ENCODE measurements around the gene UPP1. TPM values are rescaled to one million over a fixed set of nuclear protein-coding genes. Genes with fewer than 3 reads are reported as not detected.
A peak's percentile ranks its signal among the peaks of the same experiment; 100 is the strongest.
"Not testable (repeated sequence)": the region's sequence is repeated elsewhere in the genome, so short reads cannot be mapped to it uniquely, and the experiment has no call there.

The UPP1 gene
- polyA plus RNA-seq, 3 donors from 2014 or later, result 125 to 171 (median 166) TPM

- Mint-ChIP-seq H3K4me1 (no peaks in the 10 kb centered on the region), H3K27ac (no peak overlapping the region), H3K9me3 (no peaks in the 10 kb centered on the region), H3K27me3 (ENCODE audit: low read depth in 3 of 3) (peaks cover 2 to 7% (median 7%) of the 10 kb centered on the region in 3 donors), H3K36me3 (no peaks in the 10 kb centered on the region), H3K4me3 (no peak overlapping the region)
- no peak for DNase-seq
Measured at GRCh38 chr7:48132792-48133191, 43.7 kb downstream of the UPP1 start.

- DNase-seq, result no peak
- Mint-ChIP-seq H3K27ac (no peak overlapping the region), H3K4me1 (peaks cover 0 to 3% of the 10 kb centered on the region in 2 donors), H3K27me3 (ENCODE audit: low read depth in 3 of 3) (peaks cover 0 to 3% (median 0%) of the 10 kb centered on the region in 3 donors), H3K36me3 (no peaks in the 10 kb centered on the region), H3K4me3 (no peak overlapping the region), H3K9me3 (peaks cover 0 to 3% (median 0%) of the 10 kb centered on the region in 6 donors)
Measured at GRCh38 chr7:48139459-48139858, 50.4 kb downstream of the UPP1 start.

- Mint-ChIP-seq H3K27ac (no peak overlapping the region), H3K36me3 (no peaks in the 10 kb centered on the region), H3K4me3 (no peak overlapping the region), H3K9me3 (peaks cover 0 to 3% (median 0%) of the 10 kb centered on the region in 6 donors), H3K27me3 (ENCODE audit: low read depth in 3 of 3) (peaks cover 0 to 3% (median 0%) of the 10 kb centered on the region in 3 donors), H3K4me1 (peaks cover 0 to 3% of the 10 kb centered on the region in 2 donors)
- DNase-seq, result no peak
Measured at GRCh38 chr7:48140001-48140681, 51.1 kb downstream of the UPP1 start.

- peaks cover 0 to 4% (median 0%) of the 10 kb centered on the region in 3 donors for H3K27me3 Mint-ChIP-seq (ENCODE audit: low read depth in 3 of 3)
- H3K4me1 Mint-ChIP-seq, result peaks cover 0 to 3% of the 10 kb centered on the region in 2 donors
- H3K27ac Mint-ChIP-seq, result no peak overlapping the region
- no peak overlapping the region for H3K4me3 Mint-ChIP-seq
- H3K36me3 Mint-ChIP-seq, result no peaks in the 10 kb centered on the region
- DNase-seq, result no peak
- peaks cover 0 to 3% (median 0%) of the 10 kb centered on the region in 6 donors for H3K9me3 Mint-ChIP-seq
Measured at GRCh38 chr7:48141521-48141920, 52.5 kb downstream of the UPP1 start.

GRCh38 chr7:48144291-48144768 is 55.3 kb downstream of the UPP1 start:
- peaks cover 0 to 8% (median 2%) of the 10 kb centered on the region in 3 donors for H3K27me3 Mint-ChIP-seq (ENCODE audit: low read depth in 3 of 3)
- no peak overlapping the region for H3K27ac Mint-ChIP-seq
- H3K4me1 Mint-ChIP-seq, result peaks cover 0 to 3% of the 10 kb centered on the region in 2 donors
- H3K9me3 Mint-ChIP-seq, result peaks cover 0 to 3% (median 0%) of the 10 kb centered on the region in 6 donors
- H3K4me3 Mint-ChIP-seq, result no peak overlapping the region
- H3K36me3 Mint-ChIP-seq, result no peaks in the 10 kb centered on the region
- DNase-seq, result no peak

- Mint-ChIP-seq H3K4me3 (no peak overlapping the region), H3K27me3 (ENCODE audit: low read depth in 3 of 3) (peaks cover 0 to 8% (median 4%) of the 10 kb centered on the region in 3 donors), H3K27ac (no peak overlapping the region), H3K4me1 (no peaks in the 10 kb centered on the region), H3K9me3 (peaks cover 0 to 3% (median 0%) of the 10 kb centered on the region in 6 donors), H3K36me3 (no peaks in the 10 kb centered on the region)
- no peak for DNase-seq
Measured at GRCh38 chr7:48147078-48147591, 58.1 kb downstream of the UPP1 start.

- H3K27ac Mint-ChIP-seq, DNase-seq, H3K9me3 Mint-ChIP-seq: not testable (repeated sequence)
Measured at GRCh38 chr7:48147690-48148089, 58.6 kb downstream of the UPP1 start.

GRCh38 chr7:48148311-48148710 is 59.2 kb downstream of the UPP1 start:
- DNase-seq, result no peak
- Mint-ChIP-seq H3K4me1 (no peaks in the 10 kb centered on the region), H3K4me3 (no peak overlapping the region), H3K27ac (no peak overlapping the region), H3K9me3 (peaks cover 0 to 3% (median 0%) of the 10 kb centered on the region in 6 donors), H3K27me3 (ENCODE audit: low read depth in 3 of 3) (peaks cover 0 to 8% (median 4%) of the 10 kb centered on the region in 3 donors), H3K36me3 (no peaks in the 10 kb centered on the region)

More at GRCh38 chr7:48147690-48148089, 58.6 kb downstream of the UPP1 start:
- not testable (repeated sequence) for H3K27me3 Mint-ChIP-seq (ENCODE audit: low read depth in 3 of 3); H3K4me3 Mint-ChIP-seq; H3K4me1 Mint-ChIP-seq; H3K36me3 Mint-ChIP-seq

GRCh38 chr7:48149058-48149457 is 60.0 kb downstream of the UPP1 start:
- Mint-ChIP-seq H3K9me3 (peaks cover 0 to 3% (median 0%) of the 10 kb centered on the region in 6 donors), H3K36me3 (no peaks in the 10 kb centered on the region), H3K27ac (peak overlapping the region in 1 of 6 donors; percentile 5), H3K4me3 (no peak overlapping the region), H3K27me3 (ENCODE audit: low read depth in 3 of 3) (peaks cover 0 to 11% (median 4%) of the 10 kb centered on the region in 3 donors), H3K4me1 (no peaks in the 10 kb centered on the region)
- no peak for DNase-seq

GRCh38 chr7:48150086-48150485 is 61.0 kb downstream of the UPP1 start:
- no peak for DNase-seq
- peaks cover 0 to 3% (median 0%) of the 10 kb centered on the region in 6 donors for H3K9me3 Mint-ChIP-seq
- H3K27me3 Mint-ChIP-seq (ENCODE audit: low read depth in 3 of 3), result peaks cover 1 to 14% (median 4%) of the 10 kb centered on the region in 3 donors
- H3K36me3 Mint-ChIP-seq, result no peaks in the 10 kb centered on the region
- no peak overlapping the region for H3K27ac Mint-ChIP-seq
- no peak overlapping the region for H3K4me3 Mint-ChIP-seq
- no peaks in the 10 kb centered on the region for H3K4me1 Mint-ChIP-seq

- H3K4me3 Mint-ChIP-seq, result no peak overlapping the region
- DNase-seq, result peak; percentile 21 to 41 (median 23)
- H3K27me3 Mint-ChIP-seq (ENCODE audit: low read depth in 3 of 3), result peaks cover under 1 to 9% (median 7%) of the 10 kb centered on the region in 3 donors
- H3K36me3 Mint-ChIP-seq, result no peaks in the 10 kb centered on the region
- no peaks in the 10 kb centered on the region for H3K4me1 Mint-ChIP-seq
- H3K27ac Mint-ChIP-seq, result no peak overlapping the region
- H3K9me3 Mint-ChIP-seq, result peaks cover 0 to 3% (median 0%) of the 10 kb centered on the region in 6 donors
Measured at GRCh38 chr7:48154792-48155413, 65.8 kb downstream of the UPP1 start.

All from immature natural killer cell (primary cell).